Ovary (tissue), 9 donors: ENCODE data around the gene GNB1L. TPM values are rescaled to one million over a fixed set of nuclear protein-coding genes. Genes with fewer than 3 reads are reported as not detected.

ENCODE experiments used
- DNase-seq, 5 donors: peaks; one replicate each; pipeline ENCODE4 v3.0.0-alpha.2; 2019 to 2020
- H3K27ac ChIP-seq, 2 donors: fragments of 200-600 bp; one replicate each; pipeline versions ENCODE4 v1.5.1 to v1.8.0; 2019 to 2022
- H3K27me3 ChIP-seq: fragments of 200-600 bp; one replicate; pipeline ENCODE4 v1.8.0; 2022
- H3K36me3 ChIP-seq: fragments of 200-600 bp; sonication (generic); one replicate; pipeline ENCODE4 v1.5.1; 2019
- H3K4me1 ChIP-seq: one replicate; pipeline ENCODE4 v1.8.1; 2013; ENCODE audit warnings: mild to moderate bottlenecking, moderate library complexity; ENCODE audit not compliant: insufficient read depth
- H3K4me3 ChIP-seq: fragments of 200-600 bp; sonication (generic); one replicate; pipeline ENCODE4 v1.5.1; 2017
- H3K9me3 ChIP-seq, 2 donors: fragments of 200-600 bp in 1 of 2; sonication (generic) in 1 of 2; one replicate each; pipeline versions ENCODE4 v1.5.1 to v1.8.1; 2013 to 2019; ENCODE audit warnings: mild to moderate bottlenecking in 1 of 2, moderate library complexity in 1 of 2
- EP300 ChIP-seq: sonication (generic); formaldehyde crosslinking; IDR thresholded peaks from one replicate; pipeline ENCODE4 v1.6.1; 2017; ENCODE audit warnings: antibody characterized with exemption
- POLR2A ChIP-seq: fragments of 450-650 bp; IDR thresholded peaks from one replicate; pipeline ENCODE4 v1.6.1; 2017; ENCODE audit warnings: antibody characterized with exemption, mild to moderate bottlenecking, moderate library complexity
- WGBS, 3 donors: extraction: QIAGEN DNeasy Blood & Tissue Kit in 1 of 3; methylation state at CpG; one replicate each; pipeline versions ENCODE4 v1.1.5 to v1.1.7; 2013 to 2017; 5-methylcytosine and 5-hydroxymethylcytosine counted together
- intact Hi-C, 4 donors: fragments of 100-400 bp; cut with DNase I; formaldehyde crosslinking; loops; one replicate each; pipeline versions ENCODE4 v1.11.0 to v1.15.1; 2022 to 2023
- polyA plus RNA-seq, 2 donors: library from polyadenylated mRNA; stranded (reverse); fragments of 200-250 nt in 1 of 2; fragments of 350-450 nt in 1 of 2; fragmentation: Illumina TruSeq in 1 of 2; extraction: RNeasy Lipid Tissue Mini Kit (QIAGEN cat#74804) in 1 of 2; gene quantifications; one replicate each; pipeline ENCODE4 v1.2.3, GENCODE V29; 2013 to 2014
- total RNA-seq, 7 donors: library from RNA; depleted of rRNA in 2 of 7; stranded (reverse); fragments of >200 nt in 2 of 7; fragmentation: NEBNext Ultra II Directional in 3 of 7; extraction: Animal tissue kit (Norgen Biotek cat#: 25700) in 3 of 7; gene quantifications; one replicate each; pipeline versions ENCODE4 v1.1.0 to v1.2.4, GENCODE V29; 2016 to 2023
- TF ChIP-seq, protein P1 (sequence below), 3 donors: fragments of 450-650 bp in 2 of 3; fragments of 200-600 bp in 1 of 3; IDR thresholded peaks; one replicate each; pipeline versions ENCODE4 v1.5.1 to v1.8.0; 2016 to 2022; ENCODE audit warnings: antibody characterized with exemption in 3 of 3, mild to moderate bottlenecking in 1 of 3
- donor health status: DM: no; HTN: no; CAD: no; lungs with moderate emphysema.
- donor health status: DM: no; HTN: no; CAD: no.
- donor health status: Bipolar disorder and iron deficiency.
- donor health status: DM: yes; HTN: yes; CAD: no.
- donor health status: DM: no; HTN: no; CAD: no.
- donor health status: DM: yes; HTN: yes; CAD: no.

Gene GNB1L
- total and polyA plus RNA-seq, 9 donors: 3.1 to 14.9 (median 5.8) TPM; not detected in 1

- Histone ChIP-seq H3K36me3 (no peaks in the 10 kb centered on the region), H3K27ac (no peak overlapping the region), H3K4me1 (no peaks in the 10 kb centered on the region), H3K4me3 (no peak overlapping the region), H3K9me3 (no peaks in the 10 kb centered on the region), H3K27me3 (no peaks in the 10 kb centered on the region)
- TF ChIP-seq POLR2A (no peak), EP300 (no peak)
- TF ChIP-seq, protein P1, sequence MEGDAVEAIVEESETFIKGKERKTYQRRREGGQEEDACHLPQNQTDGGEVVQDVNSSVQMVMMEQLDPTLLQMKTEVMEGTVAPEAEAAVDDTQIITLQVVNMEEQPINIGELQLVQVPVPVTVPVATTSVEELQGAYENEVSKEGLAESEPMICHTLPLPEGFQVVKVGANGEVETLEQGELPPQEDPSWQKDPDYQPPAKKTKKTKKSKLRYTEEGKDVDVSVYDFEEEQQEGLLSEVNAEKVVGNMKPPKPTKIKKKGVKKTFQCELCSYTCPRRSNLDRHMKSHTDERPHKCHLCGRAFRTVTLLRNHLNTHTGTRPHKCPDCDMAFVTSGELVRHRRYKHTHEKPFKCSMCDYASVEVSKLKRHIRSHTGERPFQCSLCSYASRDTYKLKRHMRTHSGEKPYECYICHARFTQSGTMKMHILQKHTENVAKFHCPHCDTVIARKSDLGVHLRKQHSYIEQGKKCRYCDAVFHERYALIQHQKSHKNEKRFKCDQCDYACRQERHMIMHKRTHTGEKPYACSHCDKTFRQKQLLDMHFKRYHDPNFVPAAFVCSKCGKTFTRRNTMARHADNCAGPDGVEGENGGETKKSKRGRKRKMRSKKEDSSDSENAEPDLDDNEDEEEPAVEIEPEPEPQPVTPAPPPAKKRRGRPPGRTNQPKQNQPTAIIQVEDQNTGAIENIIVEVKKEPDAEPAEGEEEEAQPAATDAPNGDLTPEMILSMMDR (IDR thresholded peaks at IDR 0.05): no peak
- no peak for DNase-seq
- 92 to 95% (median 94%) methylated on average over 9 of the region's 9 CpGs for WGBS, 3 donors
- intact Hi-C loops: no loop called here
Observed at GRCh38 chr22:19823902-19824211, 30.8 kb downstream of the GNB1L start.

- H3K27ac ChIP-seq: no peak overlapping the region
- no peaks in the 10 kb centered on the region for H3K9me3 ChIP-seq
- no peak overlapping the region for H3K4me3 ChIP-seq
- TF ChIP-seq EP300: no peak
- TF ChIP-seq, protein P1 (IDR thresholded peaks at IDR 0.05): no peak
- no peak for TF ChIP-seq POLR2A
- WGBS, 3 donors: 85 to 87% (median 85%) methylated on average over 11 of the region's 11 CpGs
- no peaks in the 10 kb centered on the region for H3K36me3 ChIP-seq
- DNase-seq: peak in 2 of 5 donors; percentile 2 to 6
- no peaks in the 10 kb centered on the region for H3K27me3 ChIP-seq
- intact Hi-C loops: no loop called here
- no peaks in the 10 kb centered on the region for H3K4me1 ChIP-seq
Observed at GRCh38 chr22:19823191-19823901, 31.3 kb downstream of the GNB1L start.

- no peaks in the 10 kb centered on the region for H3K36me3 ChIP-seq
- intact Hi-C loops: no loop called here
- peak in 4 of 5 donors; percentile 3 to 15 (median 11) for DNase-seq
Observed at GRCh38 chr22:19822301-19823117, 32.2 kb downstream of the GNB1L start.

GRCh38 chr22:19821523-19822300 is 33.0 kb downstream of the GNB1L start:
- Histone ChIP-seq H3K27ac (no peak overlapping the region), H3K27me3 (no peaks in the 10 kb centered on the region), H3K4me1 (no peaks in the 10 kb centered on the region), H3K4me3 (no peak overlapping the region), H3K36me3 (no peaks in the 10 kb centered on the region), H3K9me3 (no peaks in the 10 kb centered on the region)
- 92 to 96% (median 94%) methylated on average over 20 of the region's 20 CpGs for WGBS, 3 donors
- intact Hi-C loops: no loop called here
- peak in 4 of 5 donors; percentile 1 to 17 (median 8) for DNase-seq
- TF ChIP-seq POLR2A: no peak
- no peak for TF ChIP-seq EP300
- TF ChIP-seq, protein P1 (IDR thresholded peaks at IDR 0.05): no peak

More at GRCh38 chr22:19822301-19823117, 32.2 kb downstream of the GNB1L start:
- Histone ChIP-seq H3K4me3 (no peak overlapping the region), H3K4me1 (no peaks in the 10 kb centered on the region), H3K9me3 (no peaks in the 10 kb centered on the region), H3K27ac (no peak overlapping the region), H3K27me3 (no peaks in the 10 kb centered on the region)
- 92 to 95% (median 93%) methylated on average over 18 of the region's 18 CpGs for WGBS, 3 donors
- TF ChIP-seq, protein P1 (IDR thresholded peaks at IDR 0.05): no peak
- no peak for TF ChIP-seq POLR2A
- no peak for TF ChIP-seq EP300
